ENCODE data around the gene ARMC8. TPM values are rescaled to one million over a fixed set of nuclear protein-coding genes. Genes with fewer than 3 reads are reported as not detected.

ARMC8 gene
- total RNA-seq, 1 donor from 2014 or later, result 33.2 TPM

GRCh38 chr3:138203938-138204337 lies 16.8 kb downstream of the ARMC8 start:
- H3K27me3 ChIP-seq (ENCODE audit: insufficient read depth, low read length), result no peaks in the 10 kb centered on the region
- no peak overlapping the region for H3K9ac ChIP-seq (ENCODE audit: low read length)
- H3K27ac ChIP-seq (ENCODE audit: low read depth, low read length), result no peak overlapping the region
- no peaks in the 10 kb centered on the region for H3K27me3 Mint-ChIP-seq (ENCODE audit: low read depth, unreplicated experiment)
- FAIRE-seq (no peak), DNase-seq (ENCODE audit: low read depth) (no peak)
- no peaks in the 10 kb centered on the region for H3K36me3 ChIP-seq (ENCODE audit: insufficient read depth, low read length)
- no peaks in the 10 kb centered on the region for H3K9me3 Mint-ChIP-seq (ENCODE audit: unreplicated experiment)
- H3K4me2 ChIP-seq (ENCODE audit: low read length), result no peak overlapping the region
- peaks cover 4% of the 10 kb centered on the region for H3K36me3 Mint-ChIP-seq (ENCODE audit: low read depth, unreplicated experiment)
- peaks cover 14% of the 10 kb centered on the region for H3K4me1 Mint-ChIP-seq (ENCODE audit: low read depth, unreplicated experiment)
- peaks cover 89% of the 10 kb centered on the region for H4K20me1 ChIP-seq (ENCODE audit: insufficient read depth, low read length)
- H3K27ac Mint-ChIP-seq (ENCODE audit: unreplicated experiment), result no peak overlapping the region
- no peaks in the 10 kb centered on the region for H3K9me3 ChIP-seq (ENCODE audit: insufficient read depth, low read depth, low read length)
- H3K4me3 ChIP-seq (ENCODE audit: insufficient read depth, low read depth, low read length), result no peak overlapping the region
- H3K4me3 Mint-ChIP-seq (ENCODE audit: unreplicated experiment), result no peak overlapping the region
- peaks cover 98% of the 10 kb centered on the region for H3K79me2 ChIP-seq (ENCODE audit: insufficient read depth, low read length)
- TF ChIP-seq CTCF (IDR thresholded peaks at IDR 0.05; ENCODE audit: insufficient read depth, low read depth, low read length) (no peak), EZH2 (IDR thresholded peaks at IDR 0.05; ENCODE audit: insufficient read depth, low read length) (no peak)
- no peaks in the 10 kb centered on the region for H3K4me1 ChIP-seq (ENCODE audit: insufficient read depth, low read length)
- no peak overlapping the region for H2AFZ ChIP-seq (ENCODE audit: low read depth, low read length)

- Histone ChIP-seq H3K4me3 (ENCODE audit: insufficient read depth, low read depth, low read length) (no peak overlapping the region), H4K20me1 (ENCODE audit: insufficient read depth, low read length) (peaks cover 87% of the 10 kb centered on the region), H3K9ac (ENCODE audit: low read length) (no peak overlapping the region), H3K4me1 (ENCODE audit: insufficient read depth, low read length) (no peaks in the 10 kb centered on the region), H3K79me2 (ENCODE audit: insufficient read depth, low read length) (peaks cover 94% of the 10 kb centered on the region), H3K36me3 (ENCODE audit: insufficient read depth, low read length) (no peaks in the 10 kb centered on the region), H3K4me2 (ENCODE audit: low read length) (no peak overlapping the region), H3K27ac (ENCODE audit: low read depth, low read length) (no peak overlapping the region), H3K9me3 (ENCODE audit: insufficient read depth, low read depth, low read length) (no peaks in the 10 kb centered on the region), H2AFZ (ENCODE audit: low read depth, low read length) (no peak overlapping the region), H3K27me3 (ENCODE audit: insufficient read depth, low read length) (no peaks in the 10 kb centered on the region)
- no peak overlapping the region for H3K4me3 Mint-ChIP-seq (ENCODE audit: unreplicated experiment)
- no peak overlapping the region for H3K27ac Mint-ChIP-seq (ENCODE audit: unreplicated experiment)
- H3K36me3 Mint-ChIP-seq (ENCODE audit: low read depth, unreplicated experiment), result peaks cover 3% of the 10 kb centered on the region
- H3K9me3 Mint-ChIP-seq (ENCODE audit: unreplicated experiment), result no peaks in the 10 kb centered on the region
- no peaks in the 10 kb centered on the region for H3K27me3 Mint-ChIP-seq (ENCODE audit: low read depth, unreplicated experiment)
- peaks cover 14% of the 10 kb centered on the region for H3K4me1 Mint-ChIP-seq (ENCODE audit: low read depth, unreplicated experiment)
- FAIRE-seq, result no peak
- no peak for DNase-seq (ENCODE audit: low read depth)
- no peak for TF ChIP-seq EZH2 (IDR thresholded peaks at IDR 0.05; ENCODE audit: insufficient read depth, low read length)
- TF ChIP-seq CTCF (IDR thresholded peaks at IDR 0.05; ENCODE audit: insufficient read depth, low read depth, low read length), result no peak
These were observed 18.4 kb downstream of the ARMC8 start for GRCh38 chr3:138205527-138205926.

GRCh38 chr3:138206196-138206595 lies 19.1 kb downstream of the ARMC8 start:
- no peak for TF ChIP-seq EZH2 (IDR thresholded peaks at IDR 0.05; ENCODE audit: insufficient read depth, low read length)
- no peak for TF ChIP-seq CTCF (IDR thresholded peaks at IDR 0.05; ENCODE audit: insufficient read depth, low read depth, low read length)
- peaks cover 85% of the 10 kb centered on the region for H4K20me1 ChIP-seq (ENCODE audit: insufficient read depth, low read length)
- no peak overlapping the region for H3K9ac ChIP-seq (ENCODE audit: low read length)
- DNase-seq (ENCODE audit: low read depth) (no peak), FAIRE-seq (no peak)
- no peaks in the 10 kb centered on the region for H3K9me3 Mint-ChIP-seq (ENCODE audit: unreplicated experiment)
- no peak overlapping the region for H3K27ac Mint-ChIP-seq (ENCODE audit: unreplicated experiment)
- H3K4me2 ChIP-seq (ENCODE audit: low read length), result no peak overlapping the region
- peaks cover 94% of the 10 kb centered on the region for H3K79me2 ChIP-seq (ENCODE audit: insufficient read depth, low read length)
- no peaks in the 10 kb centered on the region for H3K27me3 ChIP-seq (ENCODE audit: insufficient read depth, low read length)
- no peak overlapping the region for H3K27ac ChIP-seq (ENCODE audit: low read depth, low read length)
- no peaks in the 10 kb centered on the region for H3K9me3 ChIP-seq (ENCODE audit: insufficient read depth, low read depth, low read length)
- no peaks in the 10 kb centered on the region for H3K27me3 Mint-ChIP-seq (ENCODE audit: low read depth, unreplicated experiment)
- H3K36me3 ChIP-seq (ENCODE audit: insufficient read depth, low read length), result no peaks in the 10 kb centered on the region
- no peak overlapping the region for H2AFZ ChIP-seq (ENCODE audit: low read depth, low read length)
- no peaks in the 10 kb centered on the region for H3K4me1 ChIP-seq (ENCODE audit: insufficient read depth, low read length)
- no peak overlapping the region for H3K4me3 ChIP-seq (ENCODE audit: insufficient read depth, low read depth, low read length)
- H3K36me3 Mint-ChIP-seq (ENCODE audit: low read depth, unreplicated experiment), result peaks cover 3% of the 10 kb centered on the region
- peaks cover 14% of the 10 kb centered on the region for H3K4me1 Mint-ChIP-seq (ENCODE audit: low read depth, unreplicated experiment)
- H3K4me3 Mint-ChIP-seq (ENCODE audit: unreplicated experiment), result no peak overlapping the region
